ENCODE measurements around the gene EGF. TPM values are rescaled to one million over a fixed set of nuclear protein-coding genes. Genes with fewer than 3 reads are reported as not detected.
A peak's percentile ranks its signal among the peaks of the same experiment; 100 is the strongest.

The EGF gene
- total and polyA plus RNA-seq, 5 donors: 5.3 to 17.8 (median 11.9) TPM

GRCh38 chr4:109962401-109962800, 49.7 kb downstream of the EGF start:
- Histone ChIP-seq H3K27me3 (ENCODE audit: control insufficient read depth, insufficient read depth) (no peaks in the 10 kb centered on the region), H3K27ac (ENCODE audit: low read length) (no peak overlapping the region), H3K9me3 (ENCODE audit: control insufficient read depth, low read length) (no peaks in the 10 kb centered on the region), H3K4me1 (ENCODE audit: control insufficient read depth, insufficient read depth, low read length) (no peaks in the 10 kb centered on the region), H3K4me3 (ENCODE audit: low read length) (no peak overlapping the region)
- DNase-seq (no peak), ATAC-seq (no peak)
- intact Hi-C loops (cut with DNase I): no loop called here

- intact Hi-C loops (cut with DNase I): no loop called here
- no peaks in the 10 kb centered on the region for H3K4me1 ChIP-seq (ENCODE audit: control insufficient read depth, insufficient read depth, low read length)
- ATAC-seq (no peak), DNase-seq (no peak)
- no peaks in the 10 kb centered on the region for H3K27me3 ChIP-seq (ENCODE audit: control insufficient read depth, insufficient read depth)
- no peak overlapping the region for H3K27ac ChIP-seq (ENCODE audit: low read length)
- 83% methylated on average over 2 of the region's 2 CpGs for WGBS
- H3K4me3 ChIP-seq (ENCODE audit: low read length): no peak overlapping the region
- no peaks in the 10 kb centered on the region for H3K9me3 ChIP-seq (ENCODE audit: control insufficient read depth, low read length)
Measured at GRCh38 chr4:109966891-109967481, 54.3 kb downstream of the EGF start.

- intact Hi-C loops (cut with DNase I): no loop called here
- WGBS: 87% methylated on average over 5 of the region's 5 CpGs
- H3K27me3 ChIP-seq (ENCODE audit: control insufficient read depth, insufficient read depth): no peaks in the 10 kb centered on the region
- no peak for ATAC-seq
- H3K4me3 ChIP-seq (ENCODE audit: low read length): no peak overlapping the region
- H3K4me1 ChIP-seq (ENCODE audit: control insufficient read depth, insufficient read depth, low read length): no peaks in the 10 kb centered on the region
- no peak overlapping the region for H3K27ac ChIP-seq (ENCODE audit: low read length)
- no peaks in the 10 kb centered on the region for H3K9me3 ChIP-seq (ENCODE audit: control insufficient read depth, low read length)
- DNase-seq: no peak
Measured at GRCh38 chr4:109967798-109968520, 55.3 kb downstream of the EGF start.

GRCh38 chr4:109969087-109969486, 56.4 kb downstream of the EGF start:
- Histone ChIP-seq H3K27ac (ENCODE audit: low read length) (no peak overlapping the region), H3K27me3 (ENCODE audit: control insufficient read depth, insufficient read depth) (no peaks in the 10 kb centered on the region), H3K4me3 (ENCODE audit: low read length) (no peak overlapping the region), H3K9me3 (ENCODE audit: control insufficient read depth, low read length) (no peaks in the 10 kb centered on the region), H3K4me1 (ENCODE audit: control insufficient read depth, insufficient read depth, low read length) (no peaks in the 10 kb centered on the region)
- no peak for ATAC-seq
- intact Hi-C loops (cut with DNase I): no loop called here
- no peak for DNase-seq
- 68% methylated on average over 3 of the region's 3 CpGs for WGBS

- Histone ChIP-seq H3K4me3 (ENCODE audit: low read length) (no peak overlapping the region), H3K9me3 (ENCODE audit: control insufficient read depth, low read length) (no peaks in the 10 kb centered on the region), H3K27ac (ENCODE audit: low read length) (no peak overlapping the region), H3K27me3 (ENCODE audit: control insufficient read depth, insufficient read depth) (no peaks in the 10 kb centered on the region), H3K4me1 (ENCODE audit: control insufficient read depth, insufficient read depth, low read length) (no peaks in the 10 kb centered on the region)
- intact Hi-C loops (cut with DNase I): loop anchor here in 2 of 4 donors (10.0 kb wide), 1 partner anchor 545 kb away; no protein-coding TSS in a partner anchor
- no peak for DNase-seq
- WGBS: 40% methylated on average over 6 of the region's 6 CpGs
- peak in 1 of 2 donors; percentile 26 for ATAC-seq
Measured at GRCh38 chr4:109969919-109970318, 57.2 kb downstream of the EGF start.

- ATAC-seq (no peak), DNase-seq (no peak)
- 51% methylated on average over 5 of the region's 5 CpGs for WGBS
- no peaks in the 10 kb centered on the region for H3K4me1 ChIP-seq (ENCODE audit: control insufficient read depth, insufficient read depth, low read length)
- no peaks in the 10 kb centered on the region for H3K27me3 ChIP-seq (ENCODE audit: control insufficient read depth, insufficient read depth)
- intact Hi-C loops (cut with DNase I): loop anchor here in 2 of 4 donors (10.0 kb wide), 1 partner anchor 548 kb away; no protein-coding TSS in a partner anchor
- H3K4me3 ChIP-seq (ENCODE audit: low read length): no peak overlapping the region
- H3K27ac ChIP-seq (ENCODE audit: low read length): no peak overlapping the region
- no peaks in the 10 kb centered on the region for H3K9me3 ChIP-seq (ENCODE audit: control insufficient read depth, low read length)
Measured at GRCh38 chr4:109972786-109973528, 60.3 kb downstream of the EGF start.

- DNase-seq (no peak), ATAC-seq (no peak)
- no peaks in the 10 kb centered on the region for H3K9me3 ChIP-seq (ENCODE audit: control insufficient read depth, low read length)
- H3K4me1 ChIP-seq (ENCODE audit: control insufficient read depth, insufficient read depth, low read length): no peaks in the 10 kb centered on the region
- H3K4me3 ChIP-seq (ENCODE audit: low read length): no peak overlapping the region
- WGBS: 53% methylated on average over 2 of the region's 2 CpGs
- intact Hi-C loops (cut with DNase I): loop anchor here in 2 of 4 donors (10.0 kb wide), 1 partner anchor 549 kb away; no protein-coding TSS in a partner anchor
- no peak overlapping the region for H3K27ac ChIP-seq (ENCODE audit: low read length)
- H3K27me3 ChIP-seq (ENCODE audit: control insufficient read depth, insufficient read depth): no peaks in the 10 kb centered on the region
Measured at GRCh38 chr4:109973529-109973905, 60.8 kb downstream of the EGF start.

- DNase-seq (no peak), ATAC-seq (no peak)
- no peak overlapping the region for H3K27ac ChIP-seq (ENCODE audit: low read length)
- H3K9me3 ChIP-seq (ENCODE audit: control insufficient read depth, low read length): no peaks in the 10 kb centered on the region
- WGBS: 87% methylated on average over 6 of the region's 6 CpGs
- no peaks in the 10 kb centered on the region for H3K4me1 ChIP-seq (ENCODE audit: control insufficient read depth, insufficient read depth, low read length)
- intact Hi-C loops (cut with DNase I): loop anchor here (5.0 to 10.0 kb wide), 2 partner anchors 551 to 554 kb away; no protein-coding TSS in a partner anchor
- no peaks in the 10 kb centered on the region for H3K27me3 ChIP-seq (ENCODE audit: control insufficient read depth, insufficient read depth)
- H3K4me3 ChIP-seq (ENCODE audit: low read length): no peak overlapping the region
Measured at GRCh38 chr4:109976189-109976588, 63.5 kb downstream of the EGF start.

- no peaks in the 10 kb centered on the region for H3K9me3 ChIP-seq (ENCODE audit: control insufficient read depth, low read length)
- 74% methylated on average over 2 of the region's 2 CpGs for WGBS
- intact Hi-C loops (cut with DNase I): loop anchor here (5.0 to 10.0 kb wide), 2 partner anchors 553 to 556 kb away; no protein-coding TSS in a partner anchor
- H3K4me1 ChIP-seq (ENCODE audit: control insufficient read depth, insufficient read depth, low read length): no peaks in the 10 kb centered on the region
- ATAC-seq: peak in 1 of 2 donors; percentile 40
- H3K4me3 ChIP-seq (ENCODE audit: low read length): no peak overlapping the region
- H3K27me3 ChIP-seq (ENCODE audit: control insufficient read depth, insufficient read depth): no peaks in the 10 kb centered on the region
- no peak for DNase-seq
- no peak overlapping the region for H3K27ac ChIP-seq (ENCODE audit: low read length)
Measured at GRCh38 chr4:109977854-109978501, 65.3 kb downstream of the EGF start.

- ATAC-seq: no peak
- Histone ChIP-seq H3K4me3 (ENCODE audit: low read length) (no peak overlapping the region), H3K27ac (ENCODE audit: low read length) (no peak overlapping the region), H3K9me3 (ENCODE audit: control insufficient read depth, low read length) (no peaks in the 10 kb centered on the region), H3K27me3 (ENCODE audit: control insufficient read depth, insufficient read depth) (no peaks in the 10 kb centered on the region), H3K4me1 (ENCODE audit: control insufficient read depth, insufficient read depth, low read length) (no peaks in the 10 kb centered on the region)
- WGBS: 56% methylated on average over 5 of the region's 5 CpGs
- intact Hi-C loops (cut with DNase I): loop anchor here (5.0 to 10.0 kb wide), 2 partner anchors 554 to 557 kb away; no protein-coding TSS in a partner anchor
- no peak for DNase-seq
Measured at GRCh38 chr4:109978704-109979454, 66.2 kb downstream of the EGF start.

Data from right cardiac atrium (tissue), 5 donors.